GM18909 (cell line): ENCODE results near the gene PTCSC3.

Experiments
- ATAC-seq: cut with Tn5 transposase; IDR thresholded peaks from one replicate; pipeline ENCODE4 v1.9.1; 2021; ENCODE audit warnings: mild to moderate bottlenecking; ENCODE audit not compliant: unreplicated experiment, poor library complexity

Gene PTCSC3

GRCh38 chr14:36086629-36087395 lies 89.7 kb downstream of the PTCSC3 start:
- no peak for ATAC-seq

- ATAC-seq = no peak
Measured at GRCh38 chr14:36085861-36086260, 90.7 kb downstream of the PTCSC3 start.
